Pancreas (tissue), 10 donors: ENCODE data around the gene NEK6. TPM values are rescaled to one million over a fixed set of nuclear protein-coding genes. Genes with fewer than 3 reads are reported as not detected.

Experiments
- ATAC-seq, 4 donors: fragments of 200-7000 bp; cut with Tn5 transposase; one replicate each; pipeline versions ENCODE4 v1.8.0 to v1.9.1; 2020; ENCODE audit warnings: mild to moderate bottlenecking in 4 of 4, moderate library complexity in 4 of 4
- DNase-seq, 6 donors: peaks; one replicate each; pipeline ENCODE4 v3.0.0-alpha.2; 2020
- FAIRE-seq: peaks from 2 replicates; lab custom pipeline; 2012; peaks lifted over from hg19 to GRCh38; lab: Jason Lieb, UNC
- H3K27ac ChIP-seq, 4 donors: fragments of 200-600 bp; sonication (generic); 1 replicate in 3 of 4; 2 replicates in 1 of 4; pipeline versions ENCODE4 v1.5.0 to v1.8.0; 2020
- H3K27me3 ChIP-seq, 4 donors: fragments of 200-600 bp; one replicate each; pipeline ENCODE4 v1.8.0; 2021
- H3K36me3 ChIP-seq, 3 donors: fragments of 200-600 bp; sonication (generic) in 1 of 3; one replicate each; pipeline versions ENCODE4 v1.5.0 to v1.8.0; 2020 to 2021
- H3K4me1 ChIP-seq, 3 donors: fragments of 200-600 bp; one replicate each; pipeline ENCODE4 v1.8.0; 2021
- H3K4me3 ChIP-seq, 4 donors: fragments of 200-600 bp; sonication (generic) in 2 of 4; one replicate each; pipeline versions ENCODE4 v1.5.0 to v1.8.0; 2020 to 2021
- H3K9me3 ChIP-seq, 4 donors: fragments of 200-600 bp; one replicate each; pipeline ENCODE4 v1.8.0; 2021
- WGBS, 2 donors: extraction: QIAGEN DNeasy Blood & Tissue Kit; methylation state at CpG; one replicate each; pipeline ENCODE4 v1.1.7; 2013; 5-methylcytosine and 5-hydroxymethylcytosine counted together
- intact Hi-C, 3 donors: fragments of 100-400 bp; cut with DNase I; formaldehyde crosslinking; loops; one replicate each; pipeline versions ENCODE4 v1.11.1 to v1.14.2; 2022
- polyA plus RNA-seq, 2 donors: library from polyadenylated mRNA; stranded (reverse); fragments of 200-250 nt; gene quantifications; one replicate each; pipeline ENCODE4 v1.2.3, GENCODE V29; 2013
- total RNA-seq, 6 donors: library from RNA; stranded (reverse); fragmentation: NEBNext Ultra II Directional in 4 of 6; extraction: Animal tissue kit (Norgen Biotek cat#: 25700) in 4 of 6; gene quantifications; one replicate each; pipeline versions ENCODE4 v1.2.1 to v1.2.4, GENCODE V29; 2021 to 2023
- TF ChIP-seq, protein P1 (sequence below), 4 donors: fragments of 200-600 bp; sonication (generic) in 3 of 4; IDR thresholded peaks; one replicate each; pipeline versions ENCODE4 v1.5.0 to v1.8.0; 2021; ENCODE audit warnings: antibody characterized with exemption in 4 of 4
- donor health status: healthy with polysubstance abuse.
- donor health status: DM: no; HTN: no; CAD: no; lungs with moderate emphysema.
- donor health status: DM: no; HTN: no; CAD: no.
- donor health status: control.
- donor health status: control.
- donor health status: Bipolar disorder and iron deficiency.
- donor health status: DM: yes; HTN: yes; CAD: no.
- donor health status: DM: no; HTN: no; CAD: no.
- donor health status: DM: no; HTN: no; CAD: no.
- donor health status: DM: yes; HTN: yes; CAD: no.

Gene NEK6
- total and polyA plus RNA-seq, 8 donors: 7.8 to 67.0 (median 29.7) TPM

GRCh38 chr9:124347968-124348358, 90.2 kb downstream of the NEK6 start:
- Histone ChIP-seq H3K27ac (no peak overlapping the region), H3K9me3 (no peaks in the 10 kb centered on the region), H3K27me3 (no peaks in the 10 kb centered on the region), H3K4me1 (no peaks in the 10 kb centered on the region), H3K4me3 (no peak overlapping the region), H3K36me3 (peaks cover 2 to 63% (median 10%) of the 10 kb centered on the region in 3 donors)
- FAIRE-seq: no peak
- 87 to 89% methylated on average over 8 of the region's 8 CpGs for WGBS, 2 donors
- peak in 1 of 6 donors; percentile 41 for DNase-seq
- no peak for ATAC-seq
- intact Hi-C loops: no loop called here
- TF ChIP-seq, protein P1, sequence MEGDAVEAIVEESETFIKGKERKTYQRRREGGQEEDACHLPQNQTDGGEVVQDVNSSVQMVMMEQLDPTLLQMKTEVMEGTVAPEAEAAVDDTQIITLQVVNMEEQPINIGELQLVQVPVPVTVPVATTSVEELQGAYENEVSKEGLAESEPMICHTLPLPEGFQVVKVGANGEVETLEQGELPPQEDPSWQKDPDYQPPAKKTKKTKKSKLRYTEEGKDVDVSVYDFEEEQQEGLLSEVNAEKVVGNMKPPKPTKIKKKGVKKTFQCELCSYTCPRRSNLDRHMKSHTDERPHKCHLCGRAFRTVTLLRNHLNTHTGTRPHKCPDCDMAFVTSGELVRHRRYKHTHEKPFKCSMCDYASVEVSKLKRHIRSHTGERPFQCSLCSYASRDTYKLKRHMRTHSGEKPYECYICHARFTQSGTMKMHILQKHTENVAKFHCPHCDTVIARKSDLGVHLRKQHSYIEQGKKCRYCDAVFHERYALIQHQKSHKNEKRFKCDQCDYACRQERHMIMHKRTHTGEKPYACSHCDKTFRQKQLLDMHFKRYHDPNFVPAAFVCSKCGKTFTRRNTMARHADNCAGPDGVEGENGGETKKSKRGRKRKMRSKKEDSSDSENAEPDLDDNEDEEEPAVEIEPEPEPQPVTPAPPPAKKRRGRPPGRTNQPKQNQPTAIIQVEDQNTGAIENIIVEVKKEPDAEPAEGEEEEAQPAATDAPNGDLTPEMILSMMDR (IDR thresholded peaks at IDR 0.05): no peak

GRCh38 chr9:124348363-124348762, 90.6 kb downstream of the NEK6 start:
- TF ChIP-seq, protein P1 (IDR thresholded peaks at IDR 0.05): no peak
- H3K27me3 ChIP-seq: no peaks in the 10 kb centered on the region
- 88 to 92% methylated on average over 3 of the region's 3 CpGs for WGBS, 2 donors
- no peaks in the 10 kb centered on the region for H3K4me1 ChIP-seq
- no peak overlapping the region for H3K4me3 ChIP-seq
- peaks cover 6 to 67% (median 13%) of the 10 kb centered on the region in 3 donors for H3K36me3 ChIP-seq
- ATAC-seq (no peak), DNase-seq (peak in 1 of 6 donors; percentile 14), FAIRE-seq (no peak)
- no peak overlapping the region for H3K27ac ChIP-seq
- intact Hi-C loops: no loop called here
- no peaks in the 10 kb centered on the region for H3K9me3 ChIP-seq

GRCh38 chr9:124348831-124349230, 91.1 kb downstream of the NEK6 start:
- ATAC-seq (no peak), FAIRE-seq (no peak), DNase-seq (peak in 1 of 6 donors; percentile 54)
- no peak overlapping the region for H3K4me3 ChIP-seq
- TF ChIP-seq, protein P1 (IDR thresholded peaks at IDR 0.05): no peak
- no peaks in the 10 kb centered on the region for H3K27me3 ChIP-seq
- intact Hi-C loops: no loop called here
- no peaks in the 10 kb centered on the region for H3K4me1 ChIP-seq
- H3K9me3 ChIP-seq: no peaks in the 10 kb centered on the region
- peaks cover 8 to 70% (median 13%) of the 10 kb centered on the region in 3 donors for H3K36me3 ChIP-seq
- WGBS, 2 donors: 95% methylated on average over 12 of the region's 12 CpGs
- H3K27ac ChIP-seq: no peak overlapping the region

GRCh38 chr9:124349267-124349666, 91.5 kb downstream of the NEK6 start:
- Histone ChIP-seq H3K9me3 (no peaks in the 10 kb centered on the region), H3K27me3 (no peaks in the 10 kb centered on the region), H3K36me3 (peaks cover 8 to 70% (median 13%) of the 10 kb centered on the region in 3 donors), H3K27ac (no peak overlapping the region), H3K4me3 (no peak overlapping the region), H3K4me1 (no peaks in the 10 kb centered on the region)
- no peak for ATAC-seq
- no peak for FAIRE-seq
- no peak for DNase-seq
- WGBS, 2 donors: 95% methylated on average over 8 of the region's 8 CpGs
- TF ChIP-seq, protein P1 (IDR thresholded peaks at IDR 0.05): no peak
- intact Hi-C loops: no loop called here

- peak in 1 of 6 donors; percentile 37 for DNase-seq
- intact Hi-C loops: no loop called here
- ATAC-seq: no peak
- Histone ChIP-seq H3K4me3 (no peak overlapping the region), H3K27ac (no peak overlapping the region), H3K27me3 (no peaks in the 10 kb centered on the region), H3K9me3 (no peaks in the 10 kb centered on the region), H3K4me1 (no peaks in the 10 kb centered on the region), H3K36me3 (peaks cover 8 to 70% (median 13%) of the 10 kb centered on the region in 3 donors)
- FAIRE-seq: no peak
- TF ChIP-seq, protein P1 (IDR thresholded peaks at IDR 0.05): no peak
- WGBS, 2 donors: 91 to 92% methylated on average over 25 of the region's 25 CpGs
These were observed 92.1 kb downstream of the NEK6 start for GRCh38 chr9:124349675-124350493.
